SK-N-DZ (cell line): ENCODE measurements around the gene RBM39.

ENCODE experiments used
- DNase-seq: peaks from one replicate; pipeline ENCODE4 v3.0.0-alpha.2; 2015; ENCODE audit warnings: low spot score
- small RNA-seq, 2 experiments: library from RNA; depleted of rRNA; stranded (forward); fragments of <200 nt; gene quantifications; one replicate each; pipeline ENCODE3, GENCODE V24; 2014

Gene RBM39

DNA sequence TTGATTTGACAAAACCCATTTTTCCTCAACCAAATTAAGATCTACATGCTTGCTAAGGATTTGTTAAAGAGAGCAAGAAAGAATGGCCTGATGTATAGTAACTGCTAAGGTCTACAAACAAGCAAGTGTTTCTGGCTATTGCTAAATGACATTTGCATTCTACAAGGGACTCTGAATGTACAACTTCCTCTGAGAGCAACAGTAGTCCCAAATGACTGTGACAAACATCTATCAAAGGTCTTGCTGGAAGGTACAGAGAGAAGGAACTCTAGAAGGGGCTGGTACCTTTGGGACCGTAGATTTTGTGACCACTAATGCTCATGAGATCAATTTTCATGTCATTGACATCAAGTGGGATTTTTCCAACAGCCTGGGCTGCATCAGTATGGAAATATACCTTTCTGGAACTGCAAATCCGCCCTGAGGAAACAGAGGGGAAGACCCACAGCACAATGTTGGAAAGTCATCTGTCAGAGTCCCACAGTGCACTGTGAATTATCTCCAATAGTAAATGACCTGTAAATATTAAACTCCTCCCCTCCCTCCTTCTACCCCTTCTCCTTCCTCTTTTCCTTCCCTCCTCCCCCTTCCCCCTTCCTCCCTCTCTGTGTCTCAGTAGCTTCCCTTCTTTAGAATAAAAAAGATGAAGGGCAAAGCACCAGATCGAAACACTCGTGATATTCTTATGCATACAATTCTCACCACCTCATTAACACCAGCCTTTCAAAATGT, 61.4 kb downstream of the RBM39 start:
- no peak for DNase-seq

GRCh38 chr20:35674921-35675320, 67.1 kb downstream of the RBM39 start:
- DNase-seq: no peak

- DNase-seq: no peak
These were observed 68.2 kb downstream of the RBM39 start for GRCh38 chr20:35673884-35674283.

DNA sequence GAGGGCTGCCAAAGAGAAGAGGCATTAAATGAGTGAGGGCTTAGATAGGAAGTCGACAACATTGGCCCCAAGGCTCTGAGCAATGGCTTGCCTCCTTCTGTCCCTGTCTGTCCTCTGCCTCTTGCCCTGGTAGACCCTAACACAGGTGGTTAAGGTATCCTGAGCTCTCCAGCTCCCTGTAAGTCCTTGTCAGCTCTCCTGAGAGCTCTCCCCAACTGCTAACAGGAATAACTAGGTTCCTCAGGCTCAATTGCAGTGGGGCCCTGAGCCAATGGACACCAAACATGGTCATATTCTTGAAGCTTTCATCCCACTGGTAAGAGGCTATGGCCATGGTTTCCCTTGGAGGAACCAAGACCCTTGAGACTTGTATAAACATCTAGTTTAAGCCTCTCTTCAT, 72.4 kb downstream of the RBM39 start:
- DNase-seq: no peak

DNA sequence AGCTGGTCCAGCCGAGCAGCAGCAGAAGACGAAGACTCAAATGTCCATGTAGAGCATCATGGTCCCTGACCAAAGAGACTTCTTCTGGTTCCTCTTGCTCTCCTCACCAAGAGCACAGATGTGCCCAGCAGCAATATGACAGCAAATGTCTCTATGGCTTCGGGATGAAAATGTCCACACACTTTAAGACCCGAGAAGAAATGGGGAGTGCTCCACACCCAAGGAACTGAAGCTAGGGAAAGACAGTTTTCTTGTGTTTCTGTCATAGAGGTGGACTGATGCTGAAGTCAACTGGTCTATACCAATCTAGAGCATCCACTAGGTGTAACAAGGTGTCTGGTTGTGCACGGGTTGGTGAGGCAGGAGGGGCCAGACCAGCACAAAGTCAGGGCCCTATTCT, 72.8 kb downstream of the RBM39 start:
- no peak for DNase-seq

DNA sequence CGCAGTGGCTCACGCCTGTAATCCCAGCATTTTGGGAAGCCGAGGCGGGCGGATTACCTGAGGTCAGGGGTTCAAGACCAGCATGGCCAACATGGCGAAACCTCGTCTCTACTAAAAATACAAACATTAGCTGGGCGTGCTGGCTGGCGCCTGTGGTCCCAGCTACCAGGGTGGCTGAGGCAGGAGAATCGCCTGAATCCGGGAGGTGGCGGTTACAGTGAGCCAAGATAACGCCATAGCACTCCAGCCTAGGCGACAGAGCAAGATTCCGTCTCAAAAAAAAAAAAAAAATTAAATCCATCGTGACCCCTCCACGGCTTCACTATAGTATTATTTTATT, 76.1 kb downstream of the RBM39 start:
- no peak for DNase-seq

DNA sequence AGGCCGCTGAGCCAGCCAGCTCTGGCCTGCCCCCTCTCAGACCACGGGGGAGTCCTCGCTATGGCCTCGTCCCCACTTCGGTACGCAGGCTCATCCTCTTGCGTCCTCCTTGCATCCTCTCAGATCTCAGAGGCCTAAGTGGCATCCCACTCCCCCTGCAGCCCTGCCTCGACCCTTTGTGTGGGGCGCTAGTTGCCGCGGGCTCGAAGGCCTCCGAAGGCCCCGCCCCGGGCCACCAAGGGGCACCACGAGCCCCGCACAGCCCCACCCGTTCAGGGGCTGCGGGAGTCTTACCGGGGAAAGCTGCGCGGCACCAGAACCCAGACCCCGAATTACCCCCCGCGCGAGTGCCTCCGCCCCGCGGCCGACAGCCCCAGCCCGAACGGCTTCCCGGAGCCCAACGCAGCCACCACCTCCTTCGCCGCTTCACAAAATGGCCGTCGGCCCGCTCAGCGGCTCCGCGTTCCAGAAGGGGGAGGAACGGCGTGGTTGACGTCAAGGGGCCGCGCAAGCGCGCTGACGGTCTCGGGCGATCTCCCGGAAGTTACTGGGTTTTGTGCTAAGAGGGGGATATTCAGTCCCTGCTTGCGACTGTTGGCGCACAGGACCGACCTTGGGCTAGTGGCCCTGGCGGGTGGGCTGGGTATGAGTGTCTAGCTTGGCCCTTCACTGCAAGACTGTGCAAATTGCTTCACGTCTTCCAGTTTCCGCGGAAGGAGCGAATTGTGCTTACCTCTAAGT, 77.4 kb downstream of the RBM39 start, which contains the start of the genes CPNE1 and RBM12:
Gene CPNE1 (minus strand): TSS at position 435 of the 741 bp plus-strand sequence. CDS start 31,977 bp downstream, outside the sequence.
Gene RBM12 (minus strand): TSS at position 435 of the 741 bp plus-strand sequence. CDS start 9,578 bp downstream, outside the sequence.
- DNase-seq: peak; percentile 98

- DNase-seq: peak; percentile 92
These were observed 78.3 kb downstream of the RBM39 start for GRCh38 chr20:35663516-35664465.

- no peak for DNase-seq
These were observed 79.5 kb downstream of the RBM39 start for GRCh38 chr20:35662551-35662950.

DNA sequence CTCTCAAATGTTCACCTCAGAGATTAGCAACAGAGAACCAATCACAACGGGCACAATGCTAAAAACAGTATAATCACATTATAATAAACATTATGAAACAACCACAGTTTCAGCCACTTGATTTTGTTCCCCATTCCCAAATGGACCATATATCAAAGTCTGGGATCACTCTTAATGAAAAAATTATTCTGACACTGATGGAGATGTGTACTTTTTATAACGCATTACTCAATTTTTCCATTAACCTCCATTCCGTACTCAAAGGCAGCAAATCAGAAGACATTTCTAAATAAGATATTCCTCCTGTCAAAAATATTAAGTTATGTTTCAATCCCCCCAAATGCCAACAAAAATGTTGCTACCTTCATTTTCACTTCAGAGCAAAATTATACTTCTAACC, 80.2 kb downstream of the RBM39 start:
- DNase-seq: no peak

DNA sequence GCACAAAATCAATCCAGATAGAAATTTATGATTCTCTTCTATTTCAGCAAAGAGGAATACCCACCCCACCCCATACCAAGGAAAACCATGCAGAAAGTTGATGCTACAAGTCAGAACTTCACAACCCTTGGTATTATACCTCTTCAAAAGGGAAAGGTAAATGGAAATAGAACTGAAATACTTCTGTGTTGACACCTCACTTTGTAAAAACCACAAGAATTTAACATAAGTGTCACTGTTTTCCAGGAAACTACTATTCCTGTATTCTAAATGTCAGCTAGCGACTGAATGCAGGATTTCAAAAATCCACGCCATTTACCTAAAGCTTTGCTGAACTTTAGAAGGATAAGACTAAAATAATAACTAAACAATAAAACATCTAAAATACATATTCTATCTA, 81.0 kb downstream of the RBM39 start:
- DNase-seq: no peak

- DNase-seq: no peak
These were observed 81.7 kb downstream of the RBM39 start for GRCh38 chr20:35660122-35660937.

- DNase-seq: no peak
These were observed 84.8 kb downstream of the RBM39 start for GRCh38 chr20:35657271-35657670.

DNA sequence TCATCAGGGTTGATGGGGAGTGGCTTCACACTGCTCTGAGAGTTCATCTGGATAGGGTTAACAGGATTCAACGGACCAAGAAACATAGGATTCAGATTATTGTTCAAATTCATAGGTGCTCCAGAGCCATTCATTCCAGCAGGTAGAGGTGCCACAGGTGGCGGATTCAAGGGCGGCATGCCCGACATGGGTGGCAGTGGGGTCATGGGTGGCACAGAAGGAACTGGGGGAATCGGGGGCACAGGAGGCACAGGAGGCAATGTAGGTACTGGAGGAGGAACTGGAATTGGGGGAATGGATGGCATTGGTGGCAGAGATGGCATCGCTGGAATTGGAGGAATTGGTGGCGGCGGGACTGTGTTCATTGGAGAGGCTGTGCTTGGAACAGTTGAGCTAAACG, 87.6 kb downstream of the RBM39 start:
- no peak for DNase-seq

- DNase-seq: no peak
These were observed 88.2 kb downstream of the RBM39 start for GRCh38 chr20:35653893-35654292.

Small RNA genes within 50 kb of the gene (small RNA-seq; reads per million reads assigned to genes)
- gene RF00026: 0 reads per million in 2 experiments
